IPS-18c (cell line): ENCODE measurements around the gene CACNA1D.

Source experiments
- H3K4me3 ChIP-seq: 2 replicates; pipeline ENCODE4 v1.7.0; 2013; ENCODE audit warnings: low read depth, mild to moderate bottlenecking, low read length, moderate library complexity; ENCODE audit not compliant: insufficient read depth
- H3K9me3 ChIP-seq: one replicate; pipeline ENCODE4 v1.6.1; 2013; ENCODE audit warnings: mild to moderate bottlenecking, low read length, moderate library complexity; ENCODE audit not compliant: control insufficient read depth, insufficient read depth

The CACNA1D gene

GRCh38 chr3:53724566-53724965 is 230.2 kb downstream of the CACNA1D start:
- Histone ChIP-seq H3K4me3 (no peak overlapping the region), H3K9me3 (no peaks in the 10 kb centered on the region)

GRCh38 chr3:53725387-53725995 is 231.1 kb downstream of the CACNA1D start:
- no peaks in the 10 kb centered on the region for H3K9me3 ChIP-seq
- no peak overlapping the region for H3K4me3 ChIP-seq

- no peak overlapping the region for H3K4me3 ChIP-seq
- no peaks in the 10 kb centered on the region for H3K9me3 ChIP-seq
Measured at GRCh38 chr3:53726643-53727042, 232.2 kb downstream of the CACNA1D start.

GRCh38 chr3:53728606-53729005 is 234.2 kb downstream of the CACNA1D start:
- H3K9me3 ChIP-seq: no peaks in the 10 kb centered on the region
- H3K4me3 ChIP-seq: no peak overlapping the region

GRCh38 chr3:53729159-53729558 is 234.7 kb downstream of the CACNA1D start:
- no peaks in the 10 kb centered on the region for H3K9me3 ChIP-seq

GRCh38 chr3:53729618-53730017 is 235.2 kb downstream of the CACNA1D start:
- Histone ChIP-seq H3K9me3 (no peaks in the 10 kb centered on the region), H3K4me3 (no peak overlapping the region)

More at GRCh38 chr3:53729159-53729558, 234.7 kb downstream of the CACNA1D start:
- no peak overlapping the region for H3K4me3 ChIP-seq

GRCh38 chr3:53730576-53730975 is 236.2 kb downstream of the CACNA1D start:
- Histone ChIP-seq H3K4me3 (no peak overlapping the region), H3K9me3 (no peaks in the 10 kb centered on the region)

- H3K9me3 ChIP-seq: no peaks in the 10 kb centered on the region
Measured at GRCh38 chr3:53731934-53732624, 237.7 kb downstream of the CACNA1D start.

GRCh38 chr3:53733446-53733845 is 239.0 kb downstream of the CACNA1D start:
- Histone ChIP-seq H3K9me3 (no peaks in the 10 kb centered on the region), H3K4me3 (no peak overlapping the region)

More at GRCh38 chr3:53731934-53732624, 237.7 kb downstream of the CACNA1D start:
- no peak overlapping the region for H3K4me3 ChIP-seq

- Histone ChIP-seq H3K4me3 (no peak overlapping the region), H3K9me3 (no peaks in the 10 kb centered on the region)
Measured at GRCh38 chr3:53739966-53740365, 245.6 kb downstream of the CACNA1D start.

DNA sequence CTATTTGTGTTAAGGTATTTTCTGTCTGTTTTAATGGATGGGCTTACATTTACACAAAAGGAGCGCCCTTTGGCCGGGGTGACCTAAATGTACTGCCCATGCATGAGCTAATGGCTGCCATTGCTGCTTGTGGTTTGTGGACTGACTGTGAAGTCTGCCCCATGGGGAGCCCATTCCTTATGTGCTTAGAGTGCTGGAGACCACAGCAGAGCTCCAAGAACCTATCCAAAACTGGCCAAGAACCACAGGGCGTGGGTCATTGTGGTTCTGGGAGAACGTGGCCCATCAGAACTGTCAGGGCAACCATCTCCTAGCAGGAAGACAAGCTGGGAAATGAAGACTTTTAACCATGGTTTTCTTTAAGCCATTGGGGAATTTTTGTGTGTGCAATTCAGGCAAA is 246.5 kb downstream of the CACNA1D start:
- H3K9me3 ChIP-seq: no peaks in the 10 kb centered on the region

GRCh38 chr3:53744351-53744750 is 249.9 kb downstream of the CACNA1D start:
- no peak overlapping the region for H3K4me3 ChIP-seq
- H3K9me3 ChIP-seq: no peaks in the 10 kb centered on the region

More for the DNA sequence above, 246.5 kb downstream of the CACNA1D start:
- no peak overlapping the region for H3K4me3 ChIP-seq

- H3K4me3 ChIP-seq: no peak overlapping the region
- H3K9me3 ChIP-seq: no peaks in the 10 kb centered on the region
Measured at GRCh38 chr3:53747559-53747958, 253.1 kb downstream of the CACNA1D start.

DNA sequence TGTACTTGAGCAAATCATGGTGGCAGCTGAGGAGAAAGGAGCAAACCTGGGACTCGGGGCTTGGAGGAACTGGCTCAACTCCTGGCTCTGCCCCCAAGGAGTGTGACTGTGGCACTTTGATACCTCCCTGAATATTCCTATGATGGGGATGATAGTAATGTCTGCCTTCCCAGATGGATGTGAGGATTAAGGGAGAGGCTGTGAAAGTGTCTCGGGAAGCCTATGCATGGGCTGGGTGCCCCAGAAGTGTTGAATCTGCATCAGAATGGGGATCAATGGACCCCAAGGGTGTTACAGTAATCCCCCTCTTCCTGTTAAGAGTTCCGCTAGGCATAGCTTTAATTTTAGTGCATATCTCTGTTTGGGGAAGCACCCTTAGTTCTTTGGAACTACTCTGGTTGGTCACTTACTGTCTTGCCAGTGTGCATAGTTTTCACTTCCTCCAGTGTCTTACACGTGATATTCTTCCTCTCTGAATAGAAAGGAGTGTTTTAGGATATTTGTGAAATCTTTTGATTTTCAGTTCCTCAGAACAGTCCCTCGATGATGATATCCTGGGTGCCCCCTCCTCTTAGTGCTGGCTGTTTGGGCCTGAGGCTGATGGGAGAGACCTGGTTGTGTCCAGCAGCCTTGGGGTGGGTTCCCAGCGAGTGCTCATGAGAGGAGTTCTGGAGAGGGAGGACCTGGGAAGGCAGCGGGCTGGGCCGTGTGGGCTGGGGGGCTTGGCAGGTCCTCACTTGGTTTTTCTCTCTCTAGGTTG is 254.3 kb downstream of the CACNA1D start:
- Histone ChIP-seq H3K4me3 (no peak overlapping the region; the same call in 1 of the 2 replicates), H3K9me3 (no peaks in the 10 kb centered on the region)

- H3K9me3 ChIP-seq: no peaks in the 10 kb centered on the region
- no peak overlapping the region for H3K4me3 ChIP-seq
Measured at GRCh38 chr3:53749448-53749847, 255.0 kb downstream of the CACNA1D start.

- Histone ChIP-seq H3K9me3 (no peaks in the 10 kb centered on the region), H3K4me3 (no peak overlapping the region)
Measured at GRCh38 chr3:53750253-53751210, 256.1 kb downstream of the CACNA1D start.
